HG03039 (cell line): ENCODE data around the gene GPR34.
"Not testable (repeated sequence)": the region's sequence is repeated elsewhere in the genome, so short reads cannot be mapped to it uniquely, and the experiment has no call there.

Source experiments
- ATAC-seq: cut with Tn5 transposase; IDR thresholded peaks from one replicate; pipeline ENCODE4 v1.9.1; 2021; ENCODE audit warnings: mild to moderate bottlenecking, moderate library complexity; ENCODE audit not compliant: unreplicated experiment

GPR34 gene

GRCh38 chrX:41692162-41692749 is 3.5 kb downstream of the GPR34 start:
- ATAC-seq: no peak

DNA sequence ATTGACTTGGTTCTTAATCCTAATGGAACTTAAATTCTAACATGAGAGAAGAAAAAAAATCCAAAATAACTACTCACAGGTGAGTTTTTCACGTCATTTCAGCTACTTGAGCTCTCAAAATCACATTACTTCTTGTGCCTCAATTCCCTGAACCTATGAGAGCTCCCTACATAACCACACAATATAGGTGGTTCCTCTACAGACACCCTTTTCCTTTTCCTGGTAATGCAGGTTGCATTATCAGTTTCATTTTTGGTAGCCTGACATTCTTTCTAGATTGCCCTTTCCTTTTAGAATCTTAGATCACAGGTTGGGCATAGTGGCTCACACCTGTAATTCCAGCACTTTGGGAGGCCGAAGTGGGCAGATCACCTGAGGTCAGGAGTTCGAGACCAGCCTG is 4.3 kb downstream of the GPR34 start:
- ATAC-seq: no peak

GRCh38 chrX:41695426-41695825 is 6.7 kb downstream of the GPR34 start:
- no peak for ATAC-seq

- ATAC-seq: no peak
Measured at GRCh38 chrX:41703574-41704029, 14.8 kb downstream of the GPR34 start.

GRCh38 chrX:41705042-41705441 is 16.3 kb downstream of the GPR34 start:
- no peak for ATAC-seq

DNA sequence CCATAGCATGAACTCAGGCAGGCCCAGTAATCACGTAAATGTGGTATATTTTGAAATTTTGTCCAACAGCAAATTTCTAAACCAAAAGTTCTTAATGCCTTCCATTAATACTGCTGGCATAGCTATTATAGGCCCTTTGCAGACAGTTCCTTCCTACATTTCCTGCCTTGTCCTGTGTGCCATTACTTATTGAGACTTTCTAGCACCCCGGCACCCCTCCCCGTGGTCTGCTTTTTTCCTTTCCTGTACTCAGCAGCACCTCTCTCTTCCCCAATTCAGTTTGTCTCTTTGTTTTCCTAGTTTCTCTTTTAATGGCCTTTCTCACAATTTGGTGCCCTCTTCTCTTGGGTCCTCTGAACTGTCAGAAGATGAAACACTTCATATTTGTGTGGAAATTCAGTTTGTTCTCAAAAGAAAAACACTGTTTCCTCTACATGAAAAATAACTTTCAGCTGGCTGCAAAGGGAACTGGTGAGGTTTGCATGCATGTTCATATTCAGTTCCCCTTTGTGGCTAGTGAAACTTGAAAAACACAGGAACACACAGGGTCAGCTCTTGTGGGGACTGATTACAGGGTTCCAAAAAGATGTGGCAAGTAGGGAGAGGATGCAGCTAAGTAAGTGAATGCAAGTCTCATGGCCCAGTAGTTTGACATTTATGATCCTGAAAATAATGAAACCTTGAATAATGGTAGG is 17.1 kb downstream of the GPR34 start:
- ATAC-seq: peak; percentile 70

DNA sequence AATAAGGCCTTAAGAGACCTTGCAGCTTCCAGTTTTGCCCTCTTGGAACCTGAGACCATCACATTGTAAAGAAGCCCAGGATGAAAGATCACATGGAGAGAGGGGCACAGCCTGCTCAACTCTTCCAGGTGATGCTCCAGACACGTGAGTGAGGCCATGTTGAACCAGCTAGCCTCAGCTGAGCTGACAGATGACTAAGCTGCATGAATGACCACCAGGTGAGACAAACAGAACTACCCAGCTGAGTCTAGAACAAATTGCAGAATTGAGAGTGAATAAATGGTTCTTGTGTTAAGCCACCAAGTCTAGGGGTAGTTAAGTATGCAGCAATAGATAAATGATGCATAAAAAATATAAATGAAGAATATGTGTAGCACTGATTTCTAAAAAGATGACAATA is 18.4 kb downstream of the GPR34 start:
- ATAC-seq: no peak

- ATAC-seq: no peak
Measured at GRCh38 chrX:41708486-41708885, 19.7 kb downstream of the GPR34 start.

- ATAC-seq: no peak
Measured at GRCh38 chrX:41711021-41711667, 22.4 kb downstream of the GPR34 start.

DNA sequence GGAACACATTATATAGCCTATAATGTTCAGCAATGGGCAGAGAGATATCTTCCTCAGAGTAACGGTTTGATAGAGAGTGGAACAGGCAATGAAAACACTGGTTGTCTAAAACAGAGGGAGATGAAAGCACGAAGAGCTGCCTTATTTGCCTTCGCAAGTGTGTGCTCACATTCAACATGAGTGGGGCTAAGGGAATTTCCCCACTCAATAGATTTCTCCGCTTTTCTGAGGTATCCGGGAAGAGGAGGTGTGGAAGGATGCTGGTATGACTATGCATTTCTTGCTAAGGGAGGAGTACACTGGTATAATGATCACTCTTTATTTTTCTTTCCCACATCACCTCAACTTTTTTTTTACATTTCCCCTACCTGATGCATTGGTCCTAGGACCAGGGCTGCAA is 27.4 kb downstream of the GPR34 start:
- ATAC-seq: no peak

GRCh38 chrX:41716767-41717473 is 28.1 kb downstream of the GPR34 start:
- ATAC-seq: no peak

- no peak for ATAC-seq
Measured at GRCh38 chrX:41718481-41719235, 29.9 kb downstream of the GPR34 start.

DNA sequence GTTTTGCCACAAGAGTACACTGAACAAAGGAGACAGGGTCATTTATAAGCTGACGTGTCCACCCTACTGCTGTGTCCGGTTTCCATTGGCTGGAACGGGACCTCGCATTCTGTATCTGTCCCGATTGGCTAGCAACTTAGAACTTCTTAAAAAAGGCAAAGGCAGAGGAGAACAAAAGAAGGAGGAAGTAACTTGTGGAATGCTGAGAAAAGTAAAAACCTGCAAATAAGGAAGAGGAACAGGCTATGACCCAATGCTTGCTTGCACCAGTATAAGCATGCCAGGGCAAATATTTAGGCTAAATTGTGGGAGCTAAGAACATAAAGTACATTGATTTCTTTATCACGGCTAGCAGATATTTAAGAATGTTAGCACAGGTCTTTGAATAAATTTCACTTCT is 30.8 kb downstream of the GPR34 start:
- not testable (repeated sequence) for ATAC-seq

- ATAC-seq: peak; percentile 70
Measured at GRCh38 chrX:41720125-41720779, 31.5 kb downstream of the GPR34 start.

- no peak for ATAC-seq
Measured at GRCh38 chrX:41721590-41721989, 32.8 kb downstream of the GPR34 start.

DNA sequence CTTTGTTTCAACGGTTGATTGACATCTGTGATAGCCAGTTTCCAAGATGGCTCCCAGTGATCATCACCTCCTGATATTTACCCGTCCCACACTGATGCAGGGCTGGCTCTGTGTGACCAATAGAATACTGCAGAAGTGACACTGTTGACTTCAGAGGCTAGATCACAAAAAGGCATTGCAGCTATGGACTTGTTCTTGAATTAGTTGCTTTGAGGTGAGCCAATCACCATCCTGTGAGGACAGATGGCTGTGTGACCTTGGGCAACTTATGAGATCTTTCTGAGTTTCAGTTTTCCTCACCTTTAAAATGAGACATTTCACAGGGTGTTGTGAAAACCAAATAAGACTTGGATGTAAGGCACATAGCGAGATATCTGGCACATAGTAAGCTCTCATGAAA is 33.4 kb downstream of the GPR34 start:
- ATAC-seq: no peak

- ATAC-seq: no peak
Measured at GRCh38 chrX:41722816-41723618, 34.2 kb downstream of the GPR34 start.

- ATAC-seq: no peak
Measured at GRCh38 chrX:41723826-41724225, 35.1 kb downstream of the GPR34 start, which contains the start of gene GPR82. Gene GPR82 (plus strand): TSS chrX:41724181. CDS start chrX:41727027, 2,846 bp downstream.

DNA sequence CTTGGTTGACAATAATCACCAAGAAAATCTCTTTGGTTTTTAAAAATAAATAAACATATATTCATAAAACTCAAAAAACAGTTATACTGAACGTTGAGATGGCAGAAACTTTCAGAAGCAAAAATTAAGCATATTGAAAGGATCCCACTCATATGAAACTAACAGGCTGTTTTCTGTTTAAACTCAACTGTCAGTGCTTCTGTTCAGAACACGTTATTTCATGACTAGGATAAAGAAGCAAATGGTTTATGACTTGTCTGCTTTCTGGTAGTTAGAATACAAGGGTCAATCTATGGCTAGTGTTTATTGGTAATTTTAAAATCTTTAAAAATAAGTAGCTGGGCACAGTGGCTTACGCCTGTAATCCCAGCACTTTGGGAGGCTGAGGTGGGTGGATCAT is 39.4 kb downstream of the GPR34 start:
- ATAC-seq: no peak
